Kidney epithelial cell (primary cell): ENCODE measurements around the gene CCDC191. TPM values are rescaled to one million over a fixed set of nuclear protein-coding genes. Genes with fewer than 3 reads are reported as not detected.

Experiments
- DNase-seq: peaks from one replicate; pipeline ENCODE4 v3.0.0-alpha.2; 2010; ENCODE audit warnings: low read depth
- H3K27me3 ChIP-seq: 2 replicates; pipeline ENCODE4 v1.6.0; 2011; ENCODE audit warnings: low read length; ENCODE audit not compliant: control insufficient read depth, insufficient read depth
- H3K36me3 ChIP-seq: 2 replicates; pipeline ENCODE4 v1.5.1; 2011; ENCODE audit warnings: low read length; ENCODE audit not compliant: control insufficient read depth, insufficient read depth
- H3K4me3 ChIP-seq: 2 replicates; pipeline ENCODE4 v1.5.1; 2011; ENCODE audit warnings: low read depth, mild to moderate bottlenecking, control low read depth, low read length
- CTCF ChIP-seq: IDR thresholded peaks from 2 replicates; pipeline ENCODE4 v1.5.1; 2011; ENCODE audit warnings: mild to moderate bottlenecking, moderate library complexity, low read length, control low read depth, inconsistent platforms; ENCODE audit not compliant: insufficient read depth, poor library complexity, severe bottlenecking
- total RNA-seq: library from RNA; depleted of rRNA; stranded (reverse); fragments of >200 nt; gene quantifications from 2 replicates; pipeline ENCODE4 v1.2.3, GENCODE V29; 2015

Gene CCDC191
- total RNA-seq, 1 donor from 2014 or later, result 2.0 TPM

GRCh38 chr3:114026331-114026730 lies 30.0 kb downstream of the CCDC191 start:
- H3K27me3 ChIP-seq, result no peaks in the 10 kb centered on the region
- no peak for DNase-seq
- H3K4me3 ChIP-seq, result no peak overlapping the region
- H3K36me3 ChIP-seq, result no peaks in the 10 kb centered on the region
- no peak for TF ChIP-seq CTCF

DNA sequence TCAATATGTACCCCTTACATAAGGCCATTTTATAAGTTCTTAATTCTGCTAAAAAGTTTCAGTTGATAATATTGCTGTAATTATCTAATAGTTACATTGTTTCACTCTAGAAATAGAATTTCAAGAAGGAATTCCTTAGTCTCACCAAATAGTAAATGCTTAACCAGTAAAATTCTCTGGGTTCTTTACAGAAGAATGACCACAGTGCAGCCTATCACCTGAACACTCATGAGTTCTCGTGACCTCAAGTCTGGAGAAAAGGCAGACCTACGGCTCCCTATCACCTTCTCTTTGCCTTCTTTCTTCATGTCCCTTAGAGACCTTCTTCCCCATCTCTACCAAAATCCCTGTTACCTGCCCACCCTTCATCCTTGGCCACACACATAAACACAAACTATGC lies 30.9 kb downstream of the CCDC191 start:
- no peaks in the 10 kb centered on the region for H3K36me3 ChIP-seq
- no peak for TF ChIP-seq CTCF
- peak; percentile 4 for DNase-seq

GRCh38 chr3:114022145-114022802 lies 34.1 kb downstream of the CCDC191 start:
- Histone ChIP-seq H3K36me3 (no peaks in the 10 kb centered on the region), H3K4me3 (no peak overlapping the region), H3K27me3 (no peaks in the 10 kb centered on the region)
- TF ChIP-seq CTCF, result no peak
- no peak for DNase-seq

More for the DNA sequence above, 30.9 kb downstream of the CCDC191 start:
- no peak overlapping the region for H3K4me3 ChIP-seq
- no peaks in the 10 kb centered on the region for H3K27me3 ChIP-seq

- no peak overlapping the region for H3K4me3 ChIP-seq
- TF ChIP-seq CTCF, result no peak
- H3K36me3 ChIP-seq, result no peaks in the 10 kb centered on the region
- DNase-seq, result no peak
- no peaks in the 10 kb centered on the region for H3K27me3 ChIP-seq
These were observed 35.4 kb downstream of the CCDC191 start for GRCh38 chr3:114020907-114021306.

DNA sequence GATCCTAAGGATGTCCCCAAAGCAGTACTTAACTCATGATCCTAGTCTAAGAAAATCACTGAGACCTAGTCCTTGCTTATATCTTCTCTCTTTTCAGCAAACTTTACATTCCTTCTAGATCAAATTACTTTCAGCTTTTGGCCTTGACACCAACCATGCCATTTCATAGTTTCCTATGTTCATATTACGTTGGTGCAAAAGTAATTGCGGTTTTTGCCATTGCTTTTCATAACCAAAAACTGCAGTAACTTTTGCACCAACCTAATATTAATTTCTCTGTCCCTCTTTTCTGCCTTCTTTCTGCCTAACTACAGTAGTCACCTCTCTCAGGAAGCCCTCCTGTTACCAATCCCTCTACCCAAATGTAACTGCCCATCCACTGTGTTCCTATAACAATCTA lies 36.8 kb downstream of the CCDC191 start:
- no peak for TF ChIP-seq CTCF
- DNase-seq, result no peak
- Histone ChIP-seq H3K4me3 (no peak overlapping the region), H3K27me3 (no peaks in the 10 kb centered on the region), H3K36me3 (no peaks in the 10 kb centered on the region)

- H3K27me3 ChIP-seq, result no peaks in the 10 kb centered on the region
- no peak for DNase-seq
- no peak overlapping the region for H3K4me3 ChIP-seq
- H3K36me3 ChIP-seq, result no peaks in the 10 kb centered on the region
- no peak for TF ChIP-seq CTCF
These were observed 42.1 kb downstream of the CCDC191 start for GRCh38 chr3:114014211-114014610.
